ENCODE results near the gene MLLT1.
"Not testable (repeated sequence)": the region's sequence is repeated elsewhere in the genome, so short reads cannot be mapped to it uniquely, and the experiment has no call there.

The MLLT1 gene

GRCh38 chr19:6279931-6280591 is at the start of gene MLLT1:
Gene MLLT1 (minus strand): TSS chr19:6279975. CDS start chr19:6279784, 191 bp downstream.
- DNase-seq: peak; percentile 97 to 98

GRCh38 chr19:6326815-6327214 is 47.0 kb upstream of the MLLT1 start:
- DNase-seq: no peak

- no peak for DNase-seq
Measured at GRCh38 chr19:6325614-6326013, 45.8 kb upstream of the MLLT1 start.

GRCh38 chr19:6324757-6325156 is 45.0 kb upstream of the MLLT1 start:
- no peak for DNase-seq

- no peak for DNase-seq
Measured at GRCh38 chr19:6322284-6322683, 42.5 kb upstream of the MLLT1 start.

- DNase-seq: no peak
Measured at GRCh38 chr19:6319376-6319775, 39.6 kb upstream of the MLLT1 start.

GRCh38 chr19:6318772-6319171 is 39.0 kb upstream of the MLLT1 start:
- peak; percentile 29 to 43 for DNase-seq

- not testable (repeated sequence) for DNase-seq
Measured at GRCh38 chr19:6315646-6316045, 35.9 kb upstream of the MLLT1 start.

GRCh38 chr19:6313398-6313969 is 33.7 kb upstream of the MLLT1 start:
- no peak for DNase-seq

- no peak for DNase-seq
Measured at GRCh38 chr19:6312018-6312417, 32.2 kb upstream of the MLLT1 start.

GRCh38 chr19:6298413-6298812 is 18.6 kb upstream of the MLLT1 start:
- DNase-seq: no peak

GRCh38 chr19:6297202-6297601 is 17.4 kb upstream of the MLLT1 start:
- no peak for DNase-seq

GRCh38 chr19:6292006-6292405 is 12.2 kb upstream of the MLLT1 start:
- no peak for DNase-seq

GRCh38 chr19:6288737-6289136 is 9.0 kb upstream of the MLLT1 start:
- no peak for DNase-seq

- no peak for DNase-seq
Measured at GRCh38 chr19:6287269-6287885, 7.6 kb upstream of the MLLT1 start.

GRCh38 chr19:6286676-6287075 is 6.9 kb upstream of the MLLT1 start:
- no peak for DNase-seq

GRCh38 chr19:6282393-6282792 is 2.6 kb upstream of the MLLT1 start:
- not testable (repeated sequence) for DNase-seq

GRCh38 chr19:6279620-6279930 is 200 bp downstream of the MLLT1 start:
- no peak for DNase-seq

- peak in 1 of 2 experiments; percentile 40 for DNase-seq
Measured at GRCh38 chr19:6278740-6279619, 795 bp downstream of the MLLT1 start.

GRCh38 chr19:6278051-6278450 is 1.7 kb downstream of the MLLT1 start:
- DNase-seq: no peak

- DNase-seq: no peak
Measured at GRCh38 chr19:6276447-6276846, 3.3 kb downstream of the MLLT1 start.

- DNase-seq: no peak
Measured at GRCh38 chr19:6275170-6275744, 4.5 kb downstream of the MLLT1 start.

- DNase-seq: no peak
Measured at GRCh38 chr19:6274756-6275155, 5.0 kb downstream of the MLLT1 start.

Data from activated T-cell treated with anti-CD3 and anti-CD28 coated beads, Interleukin-2, amount 50 U/mL, for 48 hours (primary cell).